ENCODE results near the gene PSIP1.
"Not testable (repeated sequence)": the region's sequence is repeated elsewhere in the genome, so short reads cannot be mapped to it uniquely, and the experiment has no call there.

The PSIP1 gene

DNA sequence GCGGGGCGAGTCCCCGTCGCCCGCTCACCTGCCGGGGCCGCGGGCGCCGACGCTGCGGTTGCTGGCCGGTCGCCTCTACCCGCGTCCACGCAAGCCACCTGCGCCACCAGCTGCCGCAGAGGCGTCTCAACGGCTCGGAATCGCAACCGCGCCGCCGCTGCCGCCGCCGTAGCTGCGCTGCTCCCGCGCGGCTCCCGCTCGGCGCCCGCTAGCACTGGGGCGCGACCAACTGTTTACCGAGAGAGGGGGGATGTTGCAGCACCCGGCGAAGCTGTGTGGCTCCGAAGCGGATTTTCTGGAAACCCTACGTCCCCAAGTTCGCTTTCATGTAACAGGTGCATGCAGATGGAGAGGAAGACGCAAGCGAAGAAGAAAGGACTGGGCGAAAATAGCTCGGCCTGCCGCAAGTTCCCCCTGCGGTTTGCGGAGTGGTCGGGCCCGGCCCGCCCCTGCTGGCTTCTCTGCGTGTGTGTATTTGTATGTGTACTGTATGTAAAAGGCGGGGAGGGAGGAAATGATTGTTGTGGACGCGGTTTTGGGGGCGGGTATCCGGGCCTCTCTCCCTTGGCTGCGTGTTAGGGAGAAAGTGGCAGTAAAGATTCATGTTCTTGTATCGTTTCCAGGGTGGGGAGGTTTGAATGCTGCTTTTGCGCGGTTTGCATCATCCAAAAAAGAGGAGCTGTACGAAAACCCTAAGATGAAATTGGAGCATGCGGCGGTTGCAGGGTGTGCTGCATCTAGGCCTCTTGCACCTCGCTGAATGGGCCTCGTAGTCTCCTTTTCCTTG lies at the start of gene PSIP1:
Gene PSIP1, minus strand, starts transcription at position 182 of the 787 bp plus-strand sequence. CDS start 782 bp downstream, outside the sequence.
- DNase-seq (ENCODE audit: low read depth in 2 of 2): peak; percentile 83 to 85

DNA sequence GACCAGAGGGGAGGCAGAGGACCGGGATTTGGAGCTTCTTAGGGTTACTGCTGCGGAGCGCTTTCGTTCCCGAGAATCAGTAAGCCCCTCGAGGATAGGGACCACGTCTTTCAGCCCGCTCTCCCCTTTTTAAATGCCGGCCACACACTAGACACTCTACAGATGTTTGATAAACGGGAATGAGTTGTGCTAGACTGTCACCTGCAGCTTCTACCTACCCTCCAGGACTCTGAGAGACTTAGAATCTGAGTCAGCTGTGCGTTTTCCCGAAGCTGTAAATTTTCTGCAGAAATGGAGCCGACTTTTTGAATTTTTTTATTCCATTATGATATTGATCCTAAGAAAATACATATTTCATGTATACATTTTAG lies 42.7 kb upstream of the PSIP1 start:
- DNase-seq (ENCODE audit: low read depth in 2 of 2): no peak

DNA sequence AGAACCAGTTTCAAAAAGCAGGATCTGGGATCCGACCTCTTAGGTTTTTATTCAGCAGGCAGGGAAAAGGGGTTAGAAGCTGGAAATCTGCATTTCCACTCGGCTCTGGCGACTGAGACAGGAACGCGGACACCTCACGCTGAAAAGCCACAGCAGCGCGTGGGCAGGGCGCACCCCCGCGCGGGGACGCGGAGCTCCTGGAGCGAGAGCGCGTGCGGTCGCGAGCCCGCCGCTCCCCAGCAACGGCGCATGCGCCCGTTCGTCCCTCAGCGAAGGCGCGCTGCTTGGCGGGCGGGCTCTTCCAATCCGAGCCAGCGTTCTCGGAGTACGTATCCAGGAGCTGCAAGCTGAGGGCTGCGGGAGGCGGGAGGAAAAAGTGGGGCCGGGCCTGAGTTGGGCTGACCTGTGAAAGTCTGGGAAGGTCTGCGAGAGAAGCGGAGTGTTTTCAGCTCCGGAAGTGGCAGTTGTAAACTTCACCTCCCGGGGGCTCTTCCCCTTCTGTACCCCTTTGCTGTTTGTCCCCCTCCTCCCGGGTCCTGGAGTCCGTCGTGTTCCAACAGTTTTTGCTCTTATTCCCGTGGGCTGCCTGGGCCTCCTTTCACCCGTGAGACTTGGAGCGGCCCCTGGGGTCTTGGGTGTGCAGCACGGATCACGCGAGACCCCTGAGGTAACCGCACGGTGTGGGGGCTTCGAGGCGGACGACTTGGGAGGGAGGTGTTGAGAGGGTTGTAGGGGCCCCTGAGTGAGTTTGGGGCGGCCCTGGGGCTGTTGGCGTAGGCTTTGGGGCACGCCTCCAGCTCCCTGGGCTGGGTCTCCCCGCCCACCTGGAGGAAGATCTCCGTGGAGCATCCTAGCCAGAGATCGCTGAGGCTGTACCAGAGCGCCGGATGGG lies 42.1 kb upstream of the PSIP1 start, which contains the start of gene CCDC171:
Gene CCDC171, plus strand, starts transcription at position 408 of the 892 bp plus-strand sequence. CDS start 11,046 bp downstream, outside the sequence.
- DNase-seq (ENCODE audit: low read depth in 2 of 2): peak; percentile 91

DNA sequence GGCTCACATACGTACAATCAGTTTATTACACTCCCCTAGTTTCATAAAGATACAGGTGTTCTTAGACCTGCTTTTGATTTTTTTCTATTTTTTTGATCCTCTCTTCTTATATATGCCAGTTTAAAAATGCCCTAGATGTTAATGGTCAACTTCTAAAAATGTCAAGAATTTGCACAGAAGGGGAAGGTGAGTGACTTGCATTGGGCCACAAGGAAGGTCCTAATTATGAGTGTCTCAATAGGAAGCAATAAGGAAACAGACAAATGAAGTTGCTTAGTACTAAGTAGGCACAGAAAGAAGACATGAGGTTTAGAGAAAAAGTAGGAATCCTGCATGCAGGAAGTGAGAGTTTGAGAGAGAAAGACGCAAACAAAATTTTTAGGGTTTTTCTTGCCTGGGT lies 38.8 kb upstream of the PSIP1 start:
- no peak for DNase-seq (ENCODE audit: low read depth in 2 of 2)

DNA sequence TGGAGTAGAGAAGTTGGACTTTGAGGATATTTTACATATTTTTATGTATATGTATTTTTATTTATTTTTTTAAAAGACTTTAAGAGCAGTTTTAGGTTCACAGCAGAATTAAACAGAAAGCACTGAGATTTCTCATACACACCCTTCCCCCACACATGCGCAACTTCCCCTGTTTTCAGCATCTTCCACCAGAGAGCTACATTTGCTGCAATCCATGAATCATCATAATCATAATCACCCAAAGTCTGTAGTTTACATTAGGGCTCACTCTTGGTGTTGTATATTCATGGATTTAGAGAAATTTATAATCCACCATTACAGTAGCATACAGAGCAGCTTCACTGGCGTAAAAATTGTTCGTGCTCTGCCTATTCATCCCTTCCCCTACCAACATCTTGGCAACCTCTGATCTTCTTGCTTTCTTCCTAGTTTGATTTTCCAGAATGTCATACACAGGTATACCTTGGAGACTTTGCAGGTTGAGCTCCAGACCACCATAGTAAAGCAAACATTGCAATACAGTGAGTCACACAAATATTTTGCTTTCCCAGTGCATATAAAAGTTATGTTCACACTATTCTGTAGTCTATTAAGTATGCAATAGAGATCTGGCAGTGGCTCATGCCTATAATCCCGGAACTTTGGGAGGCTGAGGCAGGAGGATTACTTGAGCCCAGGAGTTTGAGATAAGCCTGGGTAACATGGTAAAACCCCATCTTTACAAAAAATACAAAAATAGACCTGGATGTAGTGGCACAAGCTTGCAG lies 32.5 kb upstream of the PSIP1 start:
- DNase-seq (ENCODE audit: low read depth in 2 of 2): peak in 1 of 2 experiments; percentile 5

DNA sequence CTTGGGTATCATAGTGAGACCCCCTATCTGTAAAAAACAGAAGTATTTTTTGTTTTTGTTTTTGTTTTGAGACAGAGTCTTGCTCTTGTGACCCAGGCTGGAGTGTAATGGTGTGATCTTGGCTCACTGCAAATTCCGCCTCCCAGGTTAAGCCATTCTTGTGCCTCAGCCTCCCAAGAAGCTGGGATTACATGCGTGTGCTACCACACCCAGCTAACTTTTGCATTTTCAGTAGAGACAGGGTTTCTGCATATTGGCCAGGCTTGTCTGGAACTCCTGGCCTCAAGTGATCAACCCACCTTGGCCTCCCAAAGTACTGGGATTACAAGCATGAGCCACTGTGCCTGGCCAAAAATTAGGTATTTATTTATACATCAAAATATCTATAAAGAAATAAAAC lies 31.9 kb upstream of the PSIP1 start:
- no peak for DNase-seq (ENCODE audit: low read depth in 2 of 2)

DNA sequence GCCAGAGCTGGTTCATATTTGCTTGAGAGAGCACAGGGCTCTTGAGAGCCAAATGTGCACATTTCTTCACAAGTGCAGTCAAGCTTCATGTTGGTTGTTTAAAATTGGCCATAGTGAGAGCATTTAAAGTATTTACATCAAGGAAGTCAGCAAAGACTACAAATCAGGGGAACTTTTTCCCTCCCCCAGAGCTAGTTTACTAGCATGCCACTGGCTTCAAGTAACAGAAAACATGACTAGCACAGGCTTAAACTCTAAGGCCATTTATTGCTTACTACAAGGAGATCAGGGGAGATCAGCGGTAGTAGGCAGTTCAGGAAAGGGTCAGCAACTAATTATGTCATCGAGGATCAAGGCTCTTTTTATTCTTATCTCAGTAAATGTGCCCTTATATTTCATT lies 31.1 kb upstream of the PSIP1 start:
- no peak for DNase-seq (ENCODE audit: low read depth in 2 of 2)

DNA sequence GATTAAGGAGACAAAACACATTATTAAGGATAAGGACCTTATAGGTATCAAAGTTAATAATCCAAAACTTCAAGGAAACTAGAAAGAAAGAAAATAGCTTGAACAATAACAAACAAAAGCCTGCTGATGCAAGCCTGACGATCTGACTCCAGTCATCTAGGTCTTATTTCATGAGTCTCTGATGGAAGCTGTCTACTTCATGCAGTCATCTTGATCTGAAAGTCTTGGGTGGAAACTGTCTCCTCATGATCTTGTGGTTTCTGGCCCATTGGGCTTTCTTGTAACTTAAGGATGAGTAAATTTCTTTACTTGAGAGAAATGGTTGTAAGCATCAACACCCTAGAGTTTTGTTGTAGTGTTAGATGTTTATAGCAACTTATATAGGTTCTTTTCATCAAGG lies 20.6 kb upstream of the PSIP1 start:
- no peak for DNase-seq (ENCODE audit: low read depth in 2 of 2)

DNA sequence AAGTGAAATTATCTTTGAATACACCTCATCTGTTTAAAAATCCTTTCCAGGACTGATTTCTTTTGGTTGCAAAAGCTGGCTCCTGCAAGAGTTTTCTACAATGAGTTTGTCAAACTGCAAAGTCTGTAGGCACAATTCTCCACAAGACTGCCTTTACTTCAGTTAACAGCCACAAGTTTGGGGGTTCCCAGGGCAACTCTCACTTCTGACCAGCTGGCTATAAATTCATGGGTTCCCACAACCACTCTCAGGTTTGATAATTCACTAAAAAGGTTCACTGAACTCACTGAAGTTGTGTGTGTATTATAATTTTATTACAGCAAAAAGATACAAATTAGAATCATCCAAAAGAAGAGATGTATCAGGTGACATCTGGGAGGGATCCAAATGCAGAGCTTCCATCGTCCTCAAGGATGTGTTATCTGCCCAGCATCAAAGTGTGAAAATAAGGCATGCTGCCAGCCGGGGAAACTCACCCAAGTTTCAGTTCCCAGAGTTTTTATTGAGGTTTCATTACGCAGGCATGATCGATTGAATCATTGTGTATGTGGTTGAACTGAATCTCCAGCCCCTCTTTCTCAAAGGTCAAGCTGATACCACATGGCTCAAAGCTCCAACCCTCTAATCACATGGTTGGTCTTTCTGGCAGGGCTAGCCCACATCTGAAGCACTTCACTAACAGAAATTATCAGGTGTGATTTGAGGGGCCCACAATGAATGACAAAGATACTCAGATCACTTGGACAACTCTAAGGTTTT lies 19.0 kb upstream of the PSIP1 start:
- DNase-seq (ENCODE audit: low read depth in 2 of 2): no peak

DNA sequence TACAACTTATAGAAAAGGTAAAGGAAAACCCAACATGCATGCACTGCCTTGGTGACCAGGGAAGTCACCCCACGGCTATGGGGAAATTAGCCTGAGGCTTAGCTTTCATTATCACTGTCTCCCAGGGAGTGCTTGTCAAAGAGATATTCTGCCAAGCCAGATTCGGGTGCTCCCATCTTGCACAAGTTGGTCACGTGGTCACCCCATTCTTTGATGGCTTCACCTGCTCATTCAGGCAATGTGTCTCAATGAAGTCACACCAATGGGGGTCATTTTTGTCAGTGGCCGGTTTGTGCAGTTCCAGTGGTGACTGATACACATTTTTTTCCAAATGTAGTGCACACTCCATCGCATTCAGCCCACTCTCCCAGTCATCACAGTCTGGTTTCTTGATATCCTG lies 16.3 kb upstream of the PSIP1 start:
- DNase-seq (ENCODE audit: low read depth in 2 of 2): not testable (repeated sequence)

DNA sequence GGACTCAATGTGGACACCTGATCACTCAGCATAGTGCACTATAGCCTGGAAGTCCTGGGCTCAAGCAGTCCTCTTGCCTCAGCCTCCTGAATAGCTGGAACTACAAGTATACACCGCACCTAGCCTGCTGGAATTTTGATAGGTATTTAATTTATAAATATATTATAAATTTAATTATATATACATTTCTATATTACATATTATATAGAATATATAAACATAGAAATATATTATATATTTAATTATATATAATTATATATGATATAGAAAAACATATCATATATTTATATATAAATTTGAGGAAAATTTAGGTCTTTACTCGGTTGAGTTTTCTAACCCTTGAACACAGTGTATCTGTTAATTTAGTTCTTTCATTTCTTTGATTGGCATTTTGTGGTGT lies 15.2 kb upstream of the PSIP1 start:
- DNase-seq (ENCODE audit: low read depth in 2 of 2): no peak

DNA sequence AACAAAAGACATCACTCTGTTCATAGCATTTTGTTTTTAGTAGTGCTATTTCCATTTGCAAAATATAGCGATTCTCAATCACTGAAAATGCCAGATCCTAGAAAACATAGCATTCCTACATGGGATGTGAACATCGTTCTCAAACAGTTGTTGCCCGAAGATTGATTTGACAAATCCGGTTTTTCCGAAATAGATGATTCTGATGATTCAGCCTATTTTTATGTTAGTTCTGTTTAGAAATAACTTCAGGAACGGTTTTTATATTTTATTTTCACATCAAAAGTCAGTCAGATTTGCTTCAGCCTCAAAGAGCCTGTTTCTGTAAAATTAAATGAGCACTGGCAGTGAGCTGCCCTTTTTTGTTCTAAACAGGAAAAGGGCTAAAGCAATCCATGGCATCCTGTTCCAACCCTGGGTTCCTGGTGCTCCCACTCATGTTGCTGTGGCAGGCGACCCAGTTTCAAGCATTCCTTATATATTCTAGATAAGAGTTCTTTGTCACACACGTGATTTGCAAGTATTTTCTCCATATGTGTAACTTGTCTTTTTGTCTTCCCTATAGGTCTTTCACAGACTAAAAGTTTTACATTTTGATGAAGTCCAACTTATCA lies 14.2 kb upstream of the PSIP1 start:
- no peak for DNase-seq (ENCODE audit: low read depth in 2 of 2)

DNA sequence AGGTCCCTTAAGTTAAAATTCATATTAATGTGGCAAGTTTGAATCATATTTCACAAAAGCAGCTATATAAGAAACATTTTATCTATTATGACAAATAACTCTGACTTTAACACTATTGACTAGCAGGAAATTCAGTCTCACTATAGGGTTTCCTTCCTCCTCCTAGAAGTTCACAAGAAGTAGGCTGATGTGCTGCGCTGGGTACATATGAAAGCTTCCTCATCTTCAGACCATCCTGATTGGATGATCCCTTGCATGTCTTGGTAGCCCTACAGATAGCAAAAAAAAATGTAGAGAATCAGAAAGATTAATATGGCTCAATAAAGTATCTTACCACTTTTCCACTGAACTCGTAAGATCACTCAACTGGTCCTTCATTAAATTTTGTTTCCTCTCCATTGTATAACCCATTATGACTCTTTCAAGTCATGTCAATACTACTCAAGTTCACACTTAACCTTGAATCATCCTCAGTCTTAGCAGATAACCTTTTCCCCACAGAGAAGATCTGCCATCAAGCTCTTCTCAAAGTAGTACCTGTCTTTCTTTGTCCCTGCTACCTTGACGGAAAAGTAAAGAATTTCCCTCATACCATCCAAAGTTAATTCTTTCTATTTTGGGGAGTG lies 11.5 kb upstream of the PSIP1 start:
- no peak for DNase-seq (ENCODE audit: low read depth in 2 of 2)

DNA sequence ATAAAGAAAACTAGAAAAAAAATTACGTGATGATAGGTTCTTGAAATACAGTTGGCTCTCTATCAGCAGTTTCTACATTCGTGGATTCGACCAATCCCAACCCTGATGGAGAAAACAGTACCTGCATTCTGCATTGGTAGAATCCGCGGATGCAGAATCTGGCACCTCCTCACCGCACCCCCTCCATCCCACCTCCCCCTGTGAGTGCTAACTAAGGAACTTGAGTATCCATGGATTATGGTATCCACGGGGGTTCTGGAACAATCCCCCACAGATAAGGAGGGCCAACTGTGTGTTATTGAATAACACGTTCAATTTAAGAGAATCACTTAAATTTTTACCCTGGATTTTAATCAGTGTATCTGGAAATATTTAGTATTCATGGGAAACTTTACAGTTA lies 10.5 kb upstream of the PSIP1 start:
- no peak for DNase-seq (ENCODE audit: low read depth in 2 of 2)

DNA sequence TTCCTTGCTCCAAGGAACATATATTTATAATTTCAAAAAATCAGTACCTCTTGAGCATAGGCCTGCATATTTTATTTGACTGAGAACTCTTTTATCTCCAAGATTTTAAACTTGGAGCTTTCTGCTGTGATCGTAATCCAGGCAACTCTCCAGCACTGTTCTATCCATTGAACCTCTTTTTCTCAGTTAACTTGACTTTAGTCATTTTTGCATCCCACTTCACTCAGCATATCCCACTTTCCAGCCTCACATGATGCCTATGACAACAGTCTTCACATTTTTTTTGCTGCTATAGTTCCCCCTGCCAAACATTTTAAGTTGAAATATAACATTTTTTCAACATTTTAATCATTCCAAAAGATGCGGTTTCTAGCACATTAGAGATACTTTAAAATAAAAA lies 9.1 kb upstream of the PSIP1 start:
- DNase-seq (ENCODE audit: low read depth in 2 of 2): no peak

DNA sequence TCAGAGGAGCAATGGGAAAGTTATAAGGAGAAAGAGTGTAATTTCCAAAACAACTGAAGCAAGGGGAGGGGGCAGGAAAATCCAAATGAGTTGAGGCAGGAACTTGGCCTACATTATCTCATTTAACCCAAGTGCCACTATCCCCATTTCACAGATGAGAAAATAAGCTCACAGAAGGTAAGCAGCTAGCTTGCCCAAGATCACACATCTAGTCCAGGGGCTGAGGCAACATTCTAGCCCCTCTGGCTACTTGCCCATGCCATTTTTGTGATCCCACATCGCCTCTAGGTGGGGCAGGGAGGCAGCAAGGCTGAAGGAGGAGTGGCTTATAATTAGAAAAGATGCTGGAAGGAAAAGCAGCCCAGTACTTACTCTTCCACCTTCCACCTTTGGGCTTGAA lies 2.6 kb upstream of the PSIP1 start:
- DNase-seq (ENCODE audit: low read depth in 2 of 2): peak in 1 of 2 experiments; percentile 11

DNA sequence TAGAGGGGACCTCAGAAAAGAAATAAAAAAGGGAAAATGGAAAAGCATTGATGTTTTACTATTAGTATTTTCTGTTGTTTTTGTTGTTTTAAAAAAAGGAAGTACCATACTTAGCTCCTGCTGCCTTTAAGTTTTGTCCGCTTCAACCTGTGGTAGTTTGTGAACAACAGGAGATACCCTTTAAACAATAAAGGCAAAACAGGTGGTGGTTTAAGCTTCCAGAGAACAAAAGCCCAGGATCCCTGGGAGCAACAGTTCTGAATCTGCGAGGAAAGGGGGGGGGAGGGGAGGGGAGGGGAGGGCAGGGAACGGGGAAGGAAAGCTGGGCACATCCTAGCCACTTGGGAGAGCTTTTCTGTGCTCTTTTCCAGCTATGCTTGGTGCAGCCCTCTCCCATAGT lies 2.1 kb upstream of the PSIP1 start:
- no peak for DNase-seq (ENCODE audit: low read depth in 2 of 2)

DNA sequence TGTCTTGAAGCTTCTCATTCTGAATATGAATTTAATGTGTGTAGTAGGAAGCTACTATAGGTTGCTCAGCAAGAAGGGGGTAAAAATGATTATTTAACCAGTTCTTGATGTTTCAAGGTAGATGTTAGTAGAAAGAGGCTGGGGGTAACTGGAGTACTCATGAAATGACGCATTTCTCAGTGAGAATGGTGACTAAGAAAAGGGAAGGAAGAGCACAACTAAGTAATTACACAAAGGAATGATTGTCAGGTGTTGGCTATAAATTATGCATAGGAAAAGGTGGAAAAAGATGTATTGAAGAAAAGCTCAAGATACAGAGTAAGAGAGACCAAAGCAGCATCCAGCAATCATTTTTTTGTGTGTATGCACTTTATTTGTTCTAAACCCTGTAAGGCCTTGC lies 1.4 kb upstream of the PSIP1 start:
- DNase-seq (ENCODE audit: low read depth in 2 of 2): no peak

DNA sequence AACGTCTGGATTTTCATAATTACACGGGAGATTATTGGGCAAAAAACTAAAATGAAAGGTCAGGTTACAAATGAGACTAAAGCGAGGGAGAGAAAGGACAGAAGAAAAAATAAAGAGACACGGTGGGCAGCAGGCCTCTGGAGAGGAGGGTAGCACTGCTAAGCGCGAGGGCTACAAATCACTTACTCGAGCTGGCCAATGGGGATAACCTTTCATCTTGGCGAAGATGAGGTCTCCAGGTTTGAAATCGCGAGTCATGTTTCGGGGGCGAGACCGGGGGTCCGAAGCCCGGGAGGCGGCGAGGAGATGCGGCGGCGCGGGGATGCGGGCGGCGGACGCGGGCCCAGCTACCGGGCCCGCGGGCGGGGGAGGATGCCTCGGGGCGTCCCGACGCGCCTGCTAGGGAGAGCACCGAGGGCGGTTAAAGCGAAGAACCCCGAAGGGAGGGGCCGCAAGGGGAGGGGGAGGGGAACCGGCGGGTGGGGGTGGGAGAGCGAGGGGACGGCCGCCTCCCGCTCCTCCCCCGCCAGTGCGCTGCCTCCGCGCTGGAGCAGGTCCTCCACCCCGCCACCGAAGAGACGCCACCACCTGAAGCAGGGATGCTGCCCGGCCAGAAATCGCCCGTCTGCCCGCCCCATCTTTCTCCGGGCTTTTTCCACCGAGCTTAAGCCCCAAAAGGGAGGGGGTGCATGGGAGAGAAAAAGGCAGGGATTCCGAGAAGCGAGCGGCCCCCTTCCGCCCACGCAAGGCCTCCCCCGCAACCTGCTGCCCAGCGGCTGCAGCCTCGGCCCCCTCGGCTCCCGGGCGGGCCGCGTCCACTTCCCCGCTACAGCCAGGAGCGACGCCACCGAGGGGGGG lies 610 bp downstream of the PSIP1 start:
- DNase-seq (ENCODE audit: low read depth in 2 of 2): no peak

Data from fibroblast of skin of left quadriceps (primary cell).